ENCODE measurements around the gene DHRS11. TPM values are rescaled to one million over a fixed set of nuclear protein-coding genes. Genes with fewer than 3 reads are reported as not detected.

The DHRS11 gene
- total and polyA plus RNA-seq, 10 of the 15 experiments (the other 5 are each of a cell fraction or from before 2014, with no cell fraction given): 3.4 to 23.0 (median 14.5) TPM

DNA sequence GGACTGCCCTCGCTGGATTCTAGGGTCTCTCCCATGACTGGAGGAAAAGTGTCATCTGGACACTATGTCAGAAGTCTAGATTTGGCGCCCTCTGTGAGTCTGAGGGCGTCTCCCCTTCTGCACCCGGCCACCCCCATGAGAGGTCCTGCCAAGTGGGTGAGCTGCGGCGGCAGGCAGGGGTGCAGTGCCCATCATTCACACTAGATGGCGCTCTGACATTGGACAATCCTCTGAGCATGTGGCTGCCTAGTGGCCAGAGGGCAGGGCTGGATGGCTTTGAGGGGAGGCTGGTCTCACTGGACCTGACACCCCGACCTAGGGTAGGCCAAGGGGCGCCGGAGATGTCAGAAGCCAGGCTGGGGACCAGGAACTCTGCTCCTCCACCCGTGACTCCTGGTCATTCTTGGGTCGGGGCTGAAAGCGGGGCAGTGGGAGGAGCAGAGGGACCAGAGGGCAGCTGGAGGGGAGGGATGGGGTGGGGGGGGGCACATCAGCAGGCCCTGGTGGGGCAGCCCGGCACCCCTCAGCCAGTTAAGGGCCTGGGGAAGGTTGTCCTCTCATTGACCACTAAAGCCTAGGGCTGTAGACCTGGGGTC is 37.7 kb downstream of the DHRS11 start (continued):
- TF ChIP-seq, protein P1, sequence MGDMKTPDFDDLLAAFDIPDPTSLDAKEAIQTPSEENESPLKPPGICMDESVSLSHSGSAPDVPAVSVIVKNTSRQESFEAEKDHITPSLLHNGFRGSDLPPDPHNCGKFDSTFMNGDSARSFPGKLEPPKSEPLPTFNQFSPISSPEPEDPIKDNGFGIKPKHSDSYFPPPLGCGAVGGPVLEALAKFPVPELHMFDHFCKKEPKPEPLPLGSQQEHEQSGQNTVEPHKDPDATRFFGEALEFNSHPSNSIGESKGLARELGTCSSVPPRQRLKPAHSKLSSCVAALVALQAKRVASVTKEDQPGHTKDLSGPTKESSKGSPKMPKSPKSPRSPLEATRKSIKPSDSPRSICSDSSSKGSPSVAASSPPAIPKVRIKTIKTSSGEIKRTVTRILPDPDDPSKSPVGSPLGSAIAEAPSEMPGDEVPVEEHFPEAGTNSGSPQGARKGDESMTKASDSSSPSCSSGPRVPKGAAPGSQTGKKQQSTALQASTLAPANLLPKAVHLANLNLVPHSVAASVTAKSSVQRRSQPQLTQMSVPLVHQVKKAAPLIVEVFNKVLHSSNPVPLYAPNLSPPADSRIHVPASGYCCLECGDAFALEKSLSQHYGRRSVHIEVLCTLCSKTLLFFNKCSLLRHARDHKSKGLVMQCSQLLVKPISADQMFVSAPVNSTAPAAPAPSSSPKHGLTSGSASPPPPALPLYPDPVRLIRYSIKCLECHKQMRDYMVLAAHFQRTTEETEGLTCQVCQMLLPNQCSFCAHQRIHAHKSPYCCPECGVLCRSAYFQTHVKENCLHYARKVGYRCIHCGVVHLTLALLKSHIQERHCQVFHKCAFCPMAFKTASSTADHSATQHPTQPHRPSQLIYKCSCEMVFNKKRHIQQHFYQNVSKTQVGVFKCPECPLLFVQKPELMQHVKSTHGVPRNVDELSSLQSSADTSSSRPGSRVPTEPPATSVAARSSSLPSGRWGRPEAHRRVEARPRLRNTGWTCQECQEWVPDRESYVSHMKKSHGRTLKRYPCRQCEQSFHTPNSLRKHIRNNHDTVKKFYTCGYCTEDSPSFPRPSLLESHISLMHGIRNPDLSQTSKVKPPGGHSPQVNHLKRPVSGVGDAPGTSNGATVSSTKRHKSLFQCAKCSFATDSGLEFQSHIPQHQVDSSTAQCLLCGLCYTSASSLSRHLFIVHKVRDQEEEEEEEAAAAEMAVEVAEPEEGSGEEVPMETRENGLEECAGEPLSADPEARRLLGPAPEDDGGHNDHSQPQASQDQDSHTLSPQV (IDR thresholded peaks at IDR 0.05): no peak
- TF ChIP-seq JUND (IDR thresholded peaks at IDR 0.05; ENCODE audit: low read depth, low read length) (no peak), RAD51 (IDR thresholded peaks at IDR 0.05) (no peak), RUNX3 (IDR thresholded peaks at IDR 0.05; ENCODE audit: low read length) (peak; percentile 40; the same call in 1 of the 2 replicates), CHD1 (IDR thresholded peaks at IDR 0.05; ENCODE audit: low read depth, low read length) (no peak)
- TF ChIP-seq, protein P2, sequence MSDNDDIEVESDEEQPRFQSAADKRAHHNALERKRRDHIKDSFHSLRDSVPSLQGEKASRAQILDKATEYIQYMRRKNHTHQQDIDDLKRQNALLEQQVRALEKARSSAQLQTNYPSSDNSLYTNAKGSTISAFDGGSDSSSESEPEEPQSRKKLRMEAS (IDR thresholded peaks at IDR 0.05; ENCODE audit: low read depth, low read length): 0 out of 2 replicates have a peak, but pooled peaks have one; percentile 16

DNA sequence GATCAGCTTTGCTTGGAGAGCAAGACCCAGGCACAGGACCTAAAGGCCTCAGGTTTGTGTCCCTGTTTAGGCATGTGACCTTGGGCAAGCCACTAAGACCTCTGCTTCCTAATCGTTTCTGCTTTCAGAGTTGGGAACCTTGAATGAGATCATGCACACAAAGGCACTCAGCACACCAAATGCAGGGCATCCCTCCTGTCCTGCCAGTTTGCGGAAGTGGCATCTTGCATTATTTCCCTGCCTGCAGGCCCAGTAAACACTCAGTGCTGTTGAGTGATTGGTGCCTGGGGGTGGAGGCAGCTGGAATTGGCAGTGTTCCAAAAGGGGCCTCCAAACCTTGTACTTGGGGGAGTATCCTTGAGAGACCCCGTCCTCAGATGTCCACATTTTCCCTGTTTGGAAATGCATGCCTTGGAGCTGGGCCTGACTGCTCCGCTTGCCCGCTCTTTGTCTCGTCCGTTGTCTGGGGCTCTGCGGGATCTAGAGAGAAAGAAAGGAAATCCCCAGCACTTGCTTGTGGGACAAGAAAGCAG is 38.4 kb downstream of the DHRS11 start:
- Histone ChIP-seq H4K20me1 (ENCODE audit: control insufficient read depth, insufficient read depth) (no peaks in the 10 kb centered on the region), H3K27me3 (replicated peaks in 1 of 2; ENCODE audit: control insufficient read depth in 2 of 2, insufficient read depth in 2 of 2, low read length in 1 of 2) (peaks cover 0 to 2% of the 10 kb centered on the region in 2 experiments; a peak in 2 of 4 replicates), H3K4me3 (no peak overlapping the region), H2AFZ (ENCODE audit: control insufficient read depth, low read depth, low read length) (no peak overlapping the region), H3K27ac (ENCODE audit: control insufficient read depth, insufficient read depth) (no peak overlapping the region), H3K9me3 (replicated peaks; ENCODE audit: control insufficient read depth, insufficient read depth, low read length) (no peaks in the 10 kb centered on the region), H3K36me3 (ENCODE audit: control insufficient read depth in 2 of 2, insufficient read depth in 2 of 2, low read length in 1 of 2) (no peaks in the 10 kb centered on the region), H3K4me1 (ENCODE audit: control insufficient read depth, insufficient read depth, low read length) (no peaks in the 10 kb centered on the region), H3K79me2 (ENCODE audit: control insufficient read depth, insufficient read depth, low read length) (no peaks in the 10 kb centered on the region), H3K9ac (ENCODE audit: control insufficient read depth, insufficient read depth, low read length) (no peak overlapping the region), H3K4me2 (ENCODE audit: control insufficient read depth, insufficient read depth) (no peak overlapping the region)
- ChIA-PET CTCF (interaction anchor here (0.6 to 9.3 kb wide), 6 partner anchors 27 to 743 kb away, joined by 4 to 91 read pairs (median 15); partner anchors contain the start of gene MRM1), SMC1A (ENCODE audit: uncharacterized antibody, unreplicated experiment) (interaction anchor here (1.2 to 4.5 kb wide), 3 partner anchors 43 to 610 kb away, joined by 3 to 25 read pairs (median 4); no protein-coding TSS in a partner anchor), RAD21 (ENCODE audit: unreplicated experiment) (interaction anchor here (1.3 to 1.8 kb wide), 4 partner anchors 27 to 611 kb away, joined by 3 to 8 read pairs (median 4); no protein-coding TSS in a partner anchor), POLR2A (no interaction called here)
- BruUV-seq (replicated peaks): no TSS peak
- WGBS (ENCODE audit: insufficient coverage, insufficient replicate concordance, low lambda C conversion rate, missing lambda C conversion rate): 50% methylated on average over 8 of the region's 8 CpGs
- DNase-seq (ENCODE audit: low read depth, low spot score) (no peak), ATAC-seq (no peak), FAIRE-seq (no peak)
- in situ Hi-C loops (cut with MboI): loop anchor here (5.0 to 25.0 kb wide), 3 partner anchors 47 to 1182 kb away; no protein-coding TSS in a partner anchor
- intact Hi-C loops (cut with micrococcal nuclease; ENCODE audit: unreplicated experiment): loop anchor here (1.0 to 10.0 kb wide), 5 partner anchors 75 to 742 kb away; no protein-coding TSS in a partner anchor
- TF ChIP-seq, protein P3, sequence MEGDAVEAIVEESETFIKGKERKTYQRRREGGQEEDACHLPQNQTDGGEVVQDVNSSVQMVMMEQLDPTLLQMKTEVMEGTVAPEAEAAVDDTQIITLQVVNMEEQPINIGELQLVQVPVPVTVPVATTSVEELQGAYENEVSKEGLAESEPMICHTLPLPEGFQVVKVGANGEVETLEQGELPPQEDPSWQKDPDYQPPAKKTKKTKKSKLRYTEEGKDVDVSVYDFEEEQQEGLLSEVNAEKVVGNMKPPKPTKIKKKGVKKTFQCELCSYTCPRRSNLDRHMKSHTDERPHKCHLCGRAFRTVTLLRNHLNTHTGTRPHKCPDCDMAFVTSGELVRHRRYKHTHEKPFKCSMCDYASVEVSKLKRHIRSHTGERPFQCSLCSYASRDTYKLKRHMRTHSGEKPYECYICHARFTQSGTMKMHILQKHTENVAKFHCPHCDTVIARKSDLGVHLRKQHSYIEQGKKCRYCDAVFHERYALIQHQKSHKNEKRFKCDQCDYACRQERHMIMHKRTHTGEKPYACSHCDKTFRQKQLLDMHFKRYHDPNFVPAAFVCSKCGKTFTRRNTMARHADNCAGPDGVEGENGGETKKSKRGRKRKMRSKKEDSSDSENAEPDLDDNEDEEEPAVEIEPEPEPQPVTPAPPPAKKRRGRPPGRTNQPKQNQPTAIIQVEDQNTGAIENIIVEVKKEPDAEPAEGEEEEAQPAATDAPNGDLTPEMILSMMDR (IDR thresholded peaks at IDR 0.05 in 2 of 3, conservative IDR thresholded peaks at IDR 0.05 in 1 of 3; ENCODE audit: control insufficient read depth in 2 of 3, extremely low read depth in 1 of 3, insufficient read depth in 1 of 3, low read depth in 3 of 3, low read length in 3 of 3): no peak
- TF ChIP-seq CBX3 (IDR thresholded peaks at IDR 0.05; ENCODE audit: borderline replicate concordance, low read depth): no peak
- TF ChIP-seq, protein P4, sequence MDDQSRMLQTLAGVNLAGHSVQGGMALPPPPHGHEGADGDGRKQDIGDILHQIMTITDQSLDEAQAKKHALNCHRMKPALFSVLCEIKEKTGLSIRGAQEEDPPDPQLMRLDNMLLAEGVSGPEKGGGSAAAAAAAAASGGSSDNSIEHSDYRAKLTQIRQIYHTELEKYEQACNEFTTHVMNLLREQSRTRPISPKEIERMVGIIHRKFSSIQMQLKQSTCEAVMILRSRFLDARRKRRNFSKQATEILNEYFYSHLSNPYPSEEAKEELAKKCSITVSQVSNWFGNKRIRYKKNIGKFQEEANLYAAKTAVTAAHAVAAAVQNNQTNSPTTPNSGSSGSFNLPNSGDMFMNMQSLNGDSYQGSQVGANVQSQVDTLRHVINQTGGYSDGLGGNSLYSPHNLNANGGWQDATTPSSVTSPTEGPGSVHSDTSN (IDR thresholded peaks at IDR 0.05; ENCODE audit: insufficient replicate concordance, low read depth, low read length): no peak
- no peak for TF ChIP-seq POLR2AphosphoS2 (IDR thresholded peaks at IDR 0.05; ENCODE audit: low read depth, low read length)
